GM23338 (cell line): Measurements from ENCODE around the gene EDAR. TPM values are rescaled to one million over a fixed set of nuclear protein-coding genes. Genes with fewer than 3 reads are reported as not detected.

Experiments used
- ATAC-seq: fragments of 200-7000 bp; cut with Tn5 transposase; 3 replicates; pipeline ENCODE4 v1.9.1; 2020
- DNase-seq: peaks from one replicate; pipeline ENCODE4 v3.0.0-alpha.2; 2015; ENCODE audit warnings: low spot score
- H2AFZ ChIP-seq: fragments of 200-600 bp; sonication (generic); 2 replicates; pipeline ENCODE4 v1.8.0; 2016; ENCODE audit warnings: antibody characterized with exemption, mild to moderate bottlenecking, moderate library complexity
- H3F3A ChIP-seq: fragments of 200-600 bp; sonication (generic); replicated peaks from 2 replicates; pipeline ENCODE4 v1.8.0; 2017; ENCODE audit warnings: antibody characterized with exemption, mixed run types, low read depth
- H3K27ac ChIP-seq: fragments of 200-600 bp; sonication (generic); 2 replicates; pipeline ENCODE4 v1.6.1; 2016; ENCODE audit warnings: low read depth
- H3K27me3 ChIP-seq: fragments of 200-600 bp; sonication (generic); 2 replicates; pipeline ENCODE4 v1.8.0; 2016; ENCODE audit warnings: mild to moderate bottlenecking, mixed run types, moderate library complexity; ENCODE audit not compliant: insufficient read depth
- H3K36me3 ChIP-seq: fragments of 200-600 bp; sonication (generic); 2 replicates; pipeline ENCODE4 v1.8.0; 2016; ENCODE audit warnings: mild to moderate bottlenecking; ENCODE audit not compliant: insufficient read depth
- H3K4me1 ChIP-seq: fragments of 200-600 bp; sonication (generic); 2 replicates; pipeline ENCODE4 v1.8.0; 2016; ENCODE audit warnings: mild to moderate bottlenecking, moderate library complexity; ENCODE audit not compliant: insufficient read depth
- H3K4me2 ChIP-seq: fragments of 200-600 bp; sonication (generic); 2 replicates; pipeline ENCODE4 v1.7.1; 2017; ENCODE audit warnings: mixed run types
- H3K4me3 ChIP-seq: fragments of 200-600 bp; sonication (generic); 2 replicates; pipeline ENCODE4 v1.6.1; 2016; ENCODE audit warnings: mixed run types
- H3K79me2 ChIP-seq: fragments of 200-600 bp; sonication (generic); replicated peaks from 2 replicates; pipeline ENCODE4 v1.8.0; 2017; ENCODE audit warnings: mild to moderate bottlenecking; ENCODE audit not compliant: insufficient read depth
- H3K9me2 ChIP-seq: fragments of 200-600 bp; sonication (generic); 2 replicates; pipeline ENCODE4 v1.8.0; 2017; ENCODE audit not compliant: insufficient read depth
- H4K20me1 ChIP-seq: fragments of 200-600 bp; sonication (generic); replicated peaks from 2 replicates; pipeline ENCODE4 v1.8.0; 2017; ENCODE audit warnings: mild to moderate bottlenecking; ENCODE audit not compliant: insufficient read depth
- H3K27ac Mint-ChIP-seq: 2 replicates; pipeline ENCODE4 v1.8.0; 2020; ENCODE audit warnings: inconsistent platforms, mild to moderate bottlenecking, moderate library complexity, mixed read lengths
- H3K27me3 Mint-ChIP-seq: 3 replicates; pipeline ENCODE4 v1.8.0; 2022; ENCODE audit warnings: low read depth, mild to moderate bottlenecking, moderate library complexity, mixed read lengths, inconsistent platforms; ENCODE audit not compliant: insufficient read depth, poor library complexity
- H3K36me3 Mint-ChIP-seq: 3 replicates; pipeline ENCODE4 v1.8.0; 2021; ENCODE audit warnings: low read depth, mild to moderate bottlenecking, inconsistent platforms, moderate library complexity, mixed read lengths
- H3K4me1 Mint-ChIP-seq: 3 replicates; pipeline ENCODE4 v1.8.0; 2020; ENCODE audit warnings: mild to moderate bottlenecking, inconsistent platforms, mixed read lengths
- H3K4me3 Mint-ChIP-seq: 3 replicates; pipeline ENCODE4 v1.8.0; 2021; ENCODE audit warnings: moderate library complexity, mild to moderate bottlenecking, inconsistent platforms, mixed read lengths
- H3K9me3 Mint-ChIP-seq: 3 replicates; pipeline ENCODE4 v1.8.0; 2020; ENCODE audit warnings: moderate library complexity, mild to moderate bottlenecking, inconsistent platforms, mixed read lengths
- CREB1 ChIP-seq: fragments of 250-450 bp; sonication (Bioruptor Pico); IDR thresholded peaks from 2 replicates; pipeline ENCODE4 v1.5.0; 2020; ENCODE audit warnings: low read depth, mild to moderate bottlenecking, moderate library complexity
- CTCF ChIP-seq, 2 experiments: fragments of 200-600 bp in 1 of 2; sonication (generic) in 1 of 2; conservative IDR thresholded peaks; 2 replicates each; pipeline versions ENCODE4 v1.5.1 to v1.6.1; 2016 to 2017; ENCODE audit warnings: antibody characterized with exemption in 2 of 2, low read depth in 2 of 2, mild to moderate bottlenecking in 2 of 2, moderate library complexity in 1 of 2
- EZH2 ChIP-seq: fragments of 200-600 bp; sonication (generic); IDR thresholded peaks from one replicate; pipeline ENCODE4 v1.8.0; 2017; ENCODE audit warnings: antibody characterized with exemption, mild to moderate bottlenecking, low read depth; ENCODE audit not compliant: unreplicated experiment
- EZH2phosphoT487 ChIP-seq: fragments of 200-600 bp; sonication (generic); IDR thresholded peaks from one replicate; pipeline ENCODE4 v1.8.1; 2018; ENCODE audit warnings: antibody characterized with exemption; ENCODE audit not compliant: unreplicated experiment
- JUNB ChIP-seq: IDR thresholded peaks from one replicate; pipeline ENCODE4 v1.6.1; 2016; ENCODE audit warnings: antibody characterized with exemption; ENCODE audit not compliant: unreplicated experiment
- NANOG ChIP-seq: IDR thresholded peaks from 2 replicates; pipeline ENCODE4 v1.6.1; 2016; ENCODE audit warnings: antibody characterized with exemption, borderline replicate concordance
- POLR2AphosphoS5 ChIP-seq: IDR thresholded peaks from 2 replicates; pipeline ENCODE4 v1.6.1; 2016; ENCODE audit warnings: antibody characterized with exemption, low read depth
- STAT1 ChIP-seq: IDR thresholded peaks from one replicate; pipeline ENCODE4 v1.6.1; 2016; ENCODE audit warnings: antibody characterized with exemption; ENCODE audit not compliant: unreplicated experiment
- ZNF114 ChIP-seq: fragments of 250-450 bp; sonication (Bioruptor Pico); IDR thresholded peaks from 2 replicates; pipeline ENCODE4 v1.5.0; 2020; ENCODE audit warnings: mild to moderate bottlenecking, moderate library complexity
- ZNF331 ChIP-seq: fragments of 250-450 bp; sonication (Bioruptor Pico); IDR thresholded peaks from 2 replicates; pipeline ENCODE4 v1.5.0; 2020; ENCODE audit warnings: low read depth, mild to moderate bottlenecking, moderate library complexity
- ZNF462 ChIP-seq: fragments of 250-450 bp; sonication (Bioruptor Pico); IDR thresholded peaks from 2 replicates; pipeline ENCODE4 v1.5.0; 2020; ENCODE audit warnings: mild to moderate bottlenecking, moderate library complexity
- polyA plus RNA-seq: library from polyadenylated mRNA; unstranded; fragments of >200 nt; fragmentation: Nextera tagmentation; extraction: Ambion mirVana; gene quantifications from 2 replicates; pipeline ENCODE4 v1.2.1, GENCODE V29; 2016
- total RNA-seq: library from RNA; depleted of rRNA; stranded (reverse); fragments of >200 nt; shearing (Covaris generic); gene quantifications from 2 replicates; pipeline ENCODE4 v1.2.3, GENCODE V29; 2014
- TF ChIP-seq, protein P1 (sequence below): IDR thresholded peaks from one replicate; pipeline ENCODE4 v1.6.1; 2018; ENCODE audit warnings: antibody characterized with exemption; ENCODE audit not compliant: unreplicated experiment
- TF ChIP-seq, protein P2 (sequence below): IDR thresholded peaks from 2 replicates; pipeline ENCODE4 v1.6.1; 2016; ENCODE audit warnings: antibody characterized with exemption

EDAR gene
- total and polyA plus RNA-seq, 2 experiments from 2014 or later, result not detected

DNA sequence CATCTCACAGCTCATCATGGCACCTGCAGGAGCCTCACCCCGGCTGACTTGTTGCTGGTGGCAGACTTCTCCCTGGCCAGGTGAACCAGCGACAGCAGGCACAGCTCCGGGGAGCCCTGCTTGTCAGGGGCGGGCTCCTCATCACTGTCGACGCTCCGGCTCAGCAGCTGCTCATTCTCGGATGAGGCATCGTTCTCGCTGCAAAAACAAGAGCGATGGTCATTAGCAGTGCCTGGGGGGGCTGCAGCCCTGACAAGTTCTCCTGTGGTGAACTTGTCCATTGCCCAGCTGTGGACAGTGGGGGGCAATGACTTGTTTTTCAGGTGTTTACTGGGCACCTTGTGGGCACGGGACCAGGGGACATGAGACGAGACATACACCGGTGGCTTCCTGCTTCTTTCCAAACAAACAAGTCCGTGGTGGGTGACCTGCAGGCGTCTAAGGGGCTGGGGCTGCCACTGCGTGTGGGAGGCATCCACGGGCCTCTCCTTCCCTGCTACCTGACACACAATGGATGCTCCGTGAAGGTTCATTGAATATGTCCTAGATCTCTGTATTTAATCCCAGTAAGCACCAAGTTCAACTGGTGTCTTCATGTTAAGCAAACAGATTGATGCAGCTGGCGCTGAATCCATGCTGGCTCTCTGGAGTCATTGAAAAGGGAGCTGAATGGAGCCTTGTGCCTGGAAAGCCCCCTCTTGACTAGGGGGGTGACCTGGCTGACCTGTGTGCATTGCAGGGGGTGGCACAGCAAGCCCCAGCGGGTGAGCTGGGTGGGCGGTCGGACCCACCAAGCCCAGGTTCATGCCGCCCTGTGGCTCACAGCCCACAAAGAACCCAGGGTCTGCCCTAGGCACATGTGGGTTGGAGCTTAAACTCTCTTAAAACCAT lies 81.0 kb downstream of the EDAR start:
- Mint-ChIP-seq H3K27ac (no peak overlapping the region), H3K36me3 (no peaks in the 10 kb centered on the region; the same call in 2 of the 3 replicates), H3K4me1 (no peaks in the 10 kb centered on the region; the same call in 2 of the 3 replicates), H3K4me3 (no peak overlapping the region), H3K9me3 (no peaks in the 10 kb centered on the region), H3K27me3 (no peaks in the 10 kb centered on the region)
- no peaks in the 10 kb centered on the region for H3K36me3 ChIP-seq
- no peak overlapping the region for H2AFZ ChIP-seq
- no peak overlapping the region for H3K27ac ChIP-seq
- no peaks in the 10 kb centered on the region for H3F3A ChIP-seq
- DNase-seq, result no peak
- H3K4me3 ChIP-seq, result no peak overlapping the region
- no peaks in the 10 kb centered on the region for H4K20me1 ChIP-seq
- H3K4me2 ChIP-seq, result no peak overlapping the region
- no peaks in the 10 kb centered on the region for H3K27me3 ChIP-seq
- no peak; the same call in 2 of the 3 replicates for ATAC-seq
- no peaks in the 10 kb centered on the region for H3K4me1 ChIP-seq
- no peaks in the 10 kb centered on the region for H3K9me2 ChIP-seq
- H3K79me2 ChIP-seq, result no peaks in the 10 kb centered on the region
- TF ChIP-seq, protein P1, sequence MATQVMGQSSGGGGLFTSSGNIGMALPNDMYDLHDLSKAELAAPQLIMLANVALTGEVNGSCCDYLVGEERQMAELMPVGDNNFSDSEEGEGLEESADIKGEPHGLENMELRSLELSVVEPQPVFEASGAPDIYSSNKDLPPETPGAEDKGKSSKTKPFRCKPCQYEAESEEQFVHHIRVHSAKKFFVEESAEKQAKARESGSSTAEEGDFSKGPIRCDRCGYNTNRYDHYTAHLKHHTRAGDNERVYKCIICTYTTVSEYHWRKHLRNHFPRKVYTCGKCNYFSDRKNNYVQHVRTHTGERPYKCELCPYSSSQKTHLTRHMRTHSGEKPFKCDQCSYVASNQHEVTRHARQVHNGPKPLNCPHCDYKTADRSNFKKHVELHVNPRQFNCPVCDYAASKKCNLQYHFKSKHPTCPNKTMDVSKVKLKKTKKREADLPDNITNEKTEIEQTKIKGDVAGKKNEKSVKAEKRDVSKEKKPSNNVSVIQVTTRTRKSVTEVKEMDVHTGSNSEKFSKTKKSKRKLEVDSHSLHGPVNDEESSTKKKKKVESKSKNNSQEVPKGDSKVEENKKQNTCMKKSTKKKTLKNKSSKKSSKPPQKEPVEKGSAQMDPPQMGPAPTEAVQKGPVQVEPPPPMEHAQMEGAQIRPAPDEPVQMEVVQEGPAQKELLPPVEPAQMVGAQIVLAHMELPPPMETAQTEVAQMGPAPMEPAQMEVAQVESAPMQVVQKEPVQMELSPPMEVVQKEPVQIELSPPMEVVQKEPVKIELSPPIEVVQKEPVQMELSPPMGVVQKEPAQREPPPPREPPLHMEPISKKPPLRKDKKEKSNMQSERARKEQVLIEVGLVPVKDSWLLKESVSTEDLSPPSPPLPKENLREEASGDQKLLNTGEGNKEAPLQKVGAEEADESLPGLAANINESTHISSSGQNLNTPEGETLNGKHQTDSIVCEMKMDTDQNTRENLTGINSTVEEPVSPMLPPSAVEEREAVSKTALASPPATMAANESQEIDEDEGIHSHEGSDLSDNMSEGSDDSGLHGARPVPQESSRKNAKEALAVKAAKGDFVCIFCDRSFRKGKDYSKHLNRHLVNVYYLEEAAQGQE, result no peak
- TF ChIP-seq, protein P2, sequence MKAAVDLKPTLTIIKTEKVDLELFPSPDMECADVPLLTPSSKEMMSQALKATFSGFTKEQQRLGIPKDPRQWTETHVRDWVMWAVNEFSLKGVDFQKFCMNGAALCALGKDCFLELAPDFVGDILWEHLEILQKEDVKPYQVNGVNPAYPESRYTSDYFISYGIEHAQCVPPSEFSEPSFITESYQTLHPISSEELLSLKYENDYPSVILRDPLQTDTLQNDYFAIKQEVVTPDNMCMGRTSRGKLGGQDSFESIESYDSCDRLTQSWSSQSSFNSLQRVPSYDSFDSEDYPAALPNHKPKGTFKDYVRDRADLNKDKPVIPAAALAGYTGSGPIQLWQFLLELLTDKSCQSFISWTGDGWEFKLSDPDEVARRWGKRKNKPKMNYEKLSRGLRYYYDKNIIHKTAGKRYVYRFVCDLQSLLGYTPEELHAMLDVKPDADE, result no peak
- TF ChIP-seq JUNB, result no peak
- no peak for TF ChIP-seq ZNF331 (CRISPR knock-in tag)
- TF ChIP-seq ZNF462 (CRISPR knock-in tag), result no peak
- no peak for TF ChIP-seq CREB1 (CRISPR knock-in tag)
- no peak for TF ChIP-seq CTCF (conservative IDR thresholded peaks at IDR 0.05; ENCODE audit: low read depth in 2 of 2)
- no peak for TF ChIP-seq ZNF114 (CRISPR knock-in tag)
- no peak for TF ChIP-seq EZH2phosphoT487
- no peak for TF ChIP-seq STAT1
- no peak for TF ChIP-seq NANOG
- TF ChIP-seq POLR2AphosphoS5, result no peak
- TF ChIP-seq EZH2, result no peak
